Central memory CD4-positive, alpha-beta T cell (primary cell): ENCODE results near the gene TRIP6.

Source experiments
- DNase-seq: peaks from one replicate; pipeline ENCODE4 v3.0.0; 2022

Gene TRIP6

DNA sequence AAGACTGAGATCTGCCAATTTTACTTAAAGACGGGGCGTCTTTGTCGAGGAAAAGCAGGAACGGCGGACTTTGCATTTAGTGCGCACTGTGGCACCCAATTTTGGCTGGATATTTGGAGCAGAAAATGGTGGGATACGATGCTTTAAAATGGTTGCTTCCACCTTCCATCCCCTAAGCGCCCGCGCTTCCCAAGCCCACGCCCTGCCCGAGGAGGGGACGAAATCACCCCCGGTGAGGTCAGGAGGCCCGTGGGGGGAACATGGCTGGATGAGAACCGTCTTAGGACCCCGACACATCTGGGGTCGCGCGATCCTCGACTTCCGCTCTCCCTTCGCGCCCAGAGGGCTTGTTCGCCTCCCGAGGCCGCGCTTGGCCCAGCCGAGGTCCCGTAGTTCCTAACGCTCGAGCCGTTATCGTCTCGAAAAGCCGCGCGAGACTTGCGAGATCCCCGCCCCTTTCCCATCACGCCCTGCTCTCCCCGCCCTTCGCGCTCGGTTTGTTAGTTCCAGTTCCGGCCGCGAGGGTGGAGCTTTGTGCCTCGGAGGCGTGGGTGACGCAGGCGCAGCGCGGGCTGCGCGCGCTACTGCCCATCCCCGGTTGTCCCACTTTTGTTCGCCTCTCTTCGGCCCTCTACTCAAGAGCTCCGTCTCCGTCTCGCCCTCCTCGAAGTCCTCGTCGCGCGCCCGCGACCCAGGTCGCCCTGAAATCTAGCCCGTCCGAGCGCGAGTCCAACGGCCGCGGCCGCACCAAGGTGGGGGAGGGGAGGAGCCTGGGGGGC, 7.6 kb downstream of the TRIP6 start, which contains the start of gene SRRT:
Gene SRRT (plus strand): TSS at position 527 of the 779 bp plus-strand sequence. CDS start 488 bp downstream, outside the sequence.
- peak; percentile 98 for DNase-seq

DNA sequence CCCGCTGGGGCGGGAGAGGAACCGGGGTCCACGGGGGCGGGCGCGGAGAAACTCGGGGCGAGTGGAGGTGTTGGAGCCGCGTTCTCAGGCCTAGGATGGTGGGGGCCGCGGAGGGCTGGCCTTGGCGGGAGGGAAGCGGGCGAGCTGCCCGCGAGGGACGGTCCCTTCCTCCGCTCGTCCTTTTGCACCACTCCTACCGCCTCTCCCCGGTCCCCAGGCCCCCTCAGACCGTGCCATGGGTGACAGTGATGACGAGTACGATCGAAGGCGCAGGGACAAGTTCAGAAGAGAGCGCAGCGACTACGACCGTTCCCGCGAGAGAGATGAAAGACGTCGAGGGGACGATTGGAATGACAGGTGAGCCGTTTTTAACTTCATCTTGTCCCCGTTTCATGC, 8.2 kb downstream of the TRIP6 start:
- peak; percentile 26 for DNase-seq

DNA sequence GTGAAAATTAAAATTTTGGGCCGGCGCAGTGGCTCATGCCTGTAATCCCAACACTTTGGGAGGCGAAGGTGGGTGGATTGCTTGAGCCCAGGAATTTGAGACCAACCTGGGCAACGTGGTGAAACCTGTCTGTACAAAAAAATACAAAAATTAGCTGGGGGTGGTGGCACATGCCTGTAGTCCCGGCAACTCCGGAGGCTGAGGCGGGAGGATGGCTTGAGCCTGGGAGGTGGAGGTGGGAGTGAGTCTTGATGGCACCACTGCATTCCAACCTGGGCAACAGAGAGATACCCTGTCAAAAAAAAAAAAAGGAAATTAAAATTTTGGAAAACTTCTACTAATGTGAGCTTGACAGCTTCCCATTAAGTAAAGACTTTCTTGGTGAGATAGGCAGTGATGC, 10.8 kb downstream of the TRIP6 start:
- no peak for DNase-seq

DNA sequence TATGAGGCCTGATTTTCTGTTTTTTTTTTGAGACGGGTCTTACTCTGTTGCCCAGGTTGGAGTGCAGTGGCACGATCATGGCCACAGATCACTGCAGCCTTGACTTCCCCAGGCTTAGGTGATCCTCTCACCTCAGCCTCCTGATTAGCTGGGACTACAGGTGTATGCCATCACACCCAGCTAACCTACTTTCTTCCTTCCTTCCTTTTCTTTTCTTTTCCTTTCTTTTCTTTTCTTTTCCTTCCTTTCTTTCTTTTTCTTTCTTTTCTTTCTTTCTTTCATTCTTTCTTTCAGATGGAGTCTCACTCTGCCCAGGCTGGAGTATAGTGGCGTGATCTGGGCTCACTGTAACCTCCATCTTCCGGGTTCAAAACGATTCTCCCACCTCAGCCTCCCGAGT, 11.5 kb downstream of the TRIP6 start:
- DNase-seq = no peak

DNA sequence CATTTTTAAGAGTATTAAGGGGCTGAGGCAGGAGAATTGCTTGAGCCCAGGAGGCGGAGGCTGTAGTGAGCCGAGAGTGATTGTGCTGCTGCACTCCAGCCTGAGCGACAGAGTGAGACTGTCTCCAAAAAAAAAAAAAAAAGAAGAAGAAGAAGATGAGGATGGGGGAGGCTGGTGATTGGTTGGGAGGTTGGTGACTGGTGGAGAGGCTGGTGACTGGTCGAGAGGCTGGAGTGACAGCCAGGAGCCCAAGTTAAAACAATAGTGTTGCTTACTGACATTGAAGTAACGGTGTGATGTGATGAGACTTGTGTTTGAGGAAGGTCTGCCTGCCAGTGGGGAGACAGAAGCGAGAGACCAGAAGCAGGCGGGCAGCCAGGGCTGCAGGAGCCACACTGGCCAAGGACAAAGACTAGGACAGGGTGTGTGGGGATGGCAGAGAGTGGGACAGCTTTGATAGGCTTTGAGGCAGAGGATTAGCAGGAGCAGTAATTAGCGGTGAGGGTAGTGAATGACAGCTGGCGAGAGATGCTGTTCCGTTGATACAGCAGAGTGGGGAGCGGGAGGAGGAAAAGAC, 12.6 kb downstream of the TRIP6 start:
- no peak for DNase-seq

DNA sequence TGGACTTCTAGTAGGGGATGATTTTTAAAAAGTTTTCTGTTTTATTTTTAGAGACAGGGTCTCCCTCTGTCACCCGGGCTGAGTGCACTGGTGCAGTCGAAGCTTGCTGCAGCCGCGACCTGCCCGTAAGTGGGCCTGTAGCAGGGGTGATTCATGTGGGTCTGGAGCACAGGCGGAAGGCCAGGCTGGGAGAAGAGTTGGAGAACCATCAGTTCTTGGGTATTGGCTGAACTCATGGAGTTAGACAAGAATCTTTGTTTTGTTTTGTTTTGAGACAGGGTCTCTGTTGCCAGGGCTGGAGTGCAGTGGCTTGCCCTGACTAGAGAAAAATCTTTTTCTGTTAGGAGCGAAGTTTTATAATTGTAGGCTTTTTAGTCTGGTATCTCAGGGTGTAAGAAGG, 13.5 kb downstream of the TRIP6 start:
- no peak for DNase-seq

DNA sequence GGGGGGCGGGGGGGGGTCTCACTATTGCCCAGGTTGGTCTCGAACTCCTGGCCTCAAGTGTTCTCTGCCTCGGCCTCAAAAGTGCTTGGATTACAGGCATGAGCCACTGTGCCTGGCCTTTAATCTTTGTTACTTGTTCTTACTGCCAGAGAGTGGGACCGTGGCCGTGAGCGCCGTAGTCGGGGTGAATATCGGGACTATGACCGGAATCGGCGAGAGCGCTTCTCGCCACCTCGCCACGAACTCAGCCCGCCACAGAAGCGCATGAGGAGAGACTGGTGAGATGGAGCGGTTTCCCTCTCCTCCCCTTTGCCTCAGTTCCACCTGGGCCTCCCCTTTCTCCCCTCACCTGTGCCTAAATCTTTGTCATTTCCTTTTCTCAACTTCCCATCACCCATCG, 13.9 kb downstream of the TRIP6 start:
- no peak for DNase-seq

DNA sequence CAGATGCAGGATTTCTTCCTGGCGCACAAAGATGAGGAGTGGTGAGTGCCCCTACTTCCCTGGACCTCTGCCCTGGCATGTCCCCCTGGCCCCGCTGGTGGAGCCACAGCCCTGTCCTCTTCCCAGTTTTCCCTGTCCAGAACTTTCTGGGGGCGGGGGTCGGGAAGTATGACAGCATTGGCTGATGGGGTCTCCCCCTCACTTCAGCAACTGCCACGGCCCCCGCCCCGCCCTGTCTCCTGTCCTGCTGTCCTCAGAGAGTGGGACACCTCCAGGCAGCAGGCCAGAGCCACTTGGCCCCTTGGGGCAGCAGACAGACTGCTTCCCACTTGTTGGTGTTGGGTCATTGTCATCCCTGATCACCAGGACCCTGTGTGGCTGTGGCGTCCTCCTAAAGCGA, 15.0 kb downstream of the TRIP6 start:
- no peak for DNase-seq

DNA sequence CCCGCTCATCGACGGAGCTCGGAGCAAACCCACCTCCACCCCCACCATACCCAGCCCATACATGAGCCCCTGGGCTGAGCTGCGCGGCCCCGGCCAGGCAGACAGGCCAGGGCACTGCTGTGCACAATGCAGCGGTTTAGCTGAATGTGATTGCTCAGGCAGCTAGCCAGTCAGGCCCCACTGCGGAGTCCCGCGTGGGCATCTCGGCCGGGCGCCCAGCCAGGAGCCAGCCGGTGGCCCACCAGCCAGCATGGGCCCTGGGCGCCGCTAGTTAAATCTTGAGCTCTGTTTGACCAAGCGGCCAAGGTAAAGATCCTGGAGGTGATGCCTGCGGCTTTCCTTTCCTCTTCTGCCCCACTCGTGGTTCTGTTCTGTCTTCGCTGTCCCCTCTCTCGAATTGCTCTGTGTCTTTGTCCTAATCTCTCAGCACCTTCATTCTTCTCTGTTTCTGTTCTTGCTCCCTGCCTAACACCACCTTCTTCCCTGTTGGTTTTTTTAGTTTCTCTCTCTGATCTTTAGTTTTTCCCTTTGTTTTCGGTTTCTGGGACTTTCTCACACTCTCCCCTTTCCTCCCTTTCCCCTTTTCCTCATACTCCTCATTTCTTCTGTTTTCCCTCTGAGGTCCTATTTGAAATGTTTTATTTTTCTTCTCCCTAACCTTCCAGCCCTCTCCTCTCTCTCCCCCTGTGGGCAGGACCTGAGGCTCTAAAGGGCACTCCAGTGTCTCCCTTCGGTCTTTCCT, 15.8 kb downstream of the TRIP6 start:
- no peak for DNase-seq

DNA sequence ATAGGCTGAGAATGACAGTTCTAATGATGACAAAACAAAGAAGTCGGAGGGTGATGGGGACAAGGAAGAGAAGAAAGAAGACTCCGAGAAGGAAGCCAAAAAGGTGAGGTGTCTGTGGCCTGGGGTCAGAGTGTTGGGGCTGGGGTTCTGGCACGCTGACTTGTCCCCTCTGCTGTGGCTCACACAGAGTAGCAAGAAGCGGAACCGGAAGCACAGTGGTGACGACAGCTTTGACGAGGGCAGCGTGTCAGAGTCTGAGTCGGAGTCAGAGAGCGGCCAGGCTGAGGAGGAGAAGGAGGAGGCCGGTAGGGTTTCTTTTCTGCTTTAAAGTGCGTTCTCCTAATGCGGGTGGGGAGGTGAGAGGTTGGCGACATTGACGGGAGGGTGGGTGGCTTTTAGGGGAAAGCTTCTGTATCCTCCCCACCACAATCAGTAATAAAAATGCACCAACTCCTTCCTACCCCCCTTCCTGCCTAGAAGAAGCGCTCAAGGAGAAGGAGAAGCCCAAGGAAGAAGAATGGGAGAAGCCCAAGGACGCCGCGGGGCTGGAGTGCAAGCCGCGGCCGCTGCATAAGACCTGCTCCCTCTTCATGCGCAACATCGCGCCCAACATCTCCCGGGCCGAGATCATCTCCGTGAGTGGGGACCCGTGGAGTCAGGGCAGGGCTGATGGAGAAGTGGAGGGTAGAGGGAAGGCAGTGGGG, 17.7 kb downstream of the TRIP6 start:
- peak; percentile 63 for DNase-seq

DNA sequence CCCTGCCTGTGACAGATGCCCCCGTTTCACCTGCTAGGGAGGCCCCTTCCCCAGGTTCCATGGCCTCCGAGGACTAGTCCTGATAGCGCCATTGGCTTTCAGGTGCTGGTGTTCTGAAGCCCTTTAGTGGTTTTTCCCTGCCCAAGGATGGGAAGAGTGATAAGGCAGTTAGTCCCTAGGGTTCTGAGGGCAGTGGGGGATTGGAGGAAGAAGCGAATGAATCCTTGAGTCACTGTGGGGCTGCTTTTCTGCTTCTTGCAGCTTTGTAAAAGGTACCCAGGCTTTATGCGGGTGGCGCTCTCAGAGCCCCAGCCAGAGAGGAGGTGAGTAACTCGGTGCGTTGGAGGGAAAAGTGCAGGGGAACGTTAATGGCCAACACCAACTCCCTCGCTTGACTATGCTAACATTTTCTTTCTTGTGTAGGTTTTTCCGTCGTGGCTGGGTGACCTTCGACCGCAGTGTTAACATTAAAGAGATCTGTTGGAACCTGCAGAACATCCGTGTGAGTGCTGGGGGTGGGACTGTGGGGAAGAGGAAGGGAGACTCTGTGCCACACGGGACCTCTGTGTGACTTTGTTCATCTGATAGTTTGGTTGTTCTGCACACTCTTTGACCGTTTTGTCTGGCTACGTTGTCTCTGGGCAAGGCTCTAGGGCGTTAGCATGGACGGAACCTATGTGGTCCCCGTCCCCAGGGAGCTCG, 18.4 kb downstream of the TRIP6 start:
- DNase-seq = no peak

DNA sequence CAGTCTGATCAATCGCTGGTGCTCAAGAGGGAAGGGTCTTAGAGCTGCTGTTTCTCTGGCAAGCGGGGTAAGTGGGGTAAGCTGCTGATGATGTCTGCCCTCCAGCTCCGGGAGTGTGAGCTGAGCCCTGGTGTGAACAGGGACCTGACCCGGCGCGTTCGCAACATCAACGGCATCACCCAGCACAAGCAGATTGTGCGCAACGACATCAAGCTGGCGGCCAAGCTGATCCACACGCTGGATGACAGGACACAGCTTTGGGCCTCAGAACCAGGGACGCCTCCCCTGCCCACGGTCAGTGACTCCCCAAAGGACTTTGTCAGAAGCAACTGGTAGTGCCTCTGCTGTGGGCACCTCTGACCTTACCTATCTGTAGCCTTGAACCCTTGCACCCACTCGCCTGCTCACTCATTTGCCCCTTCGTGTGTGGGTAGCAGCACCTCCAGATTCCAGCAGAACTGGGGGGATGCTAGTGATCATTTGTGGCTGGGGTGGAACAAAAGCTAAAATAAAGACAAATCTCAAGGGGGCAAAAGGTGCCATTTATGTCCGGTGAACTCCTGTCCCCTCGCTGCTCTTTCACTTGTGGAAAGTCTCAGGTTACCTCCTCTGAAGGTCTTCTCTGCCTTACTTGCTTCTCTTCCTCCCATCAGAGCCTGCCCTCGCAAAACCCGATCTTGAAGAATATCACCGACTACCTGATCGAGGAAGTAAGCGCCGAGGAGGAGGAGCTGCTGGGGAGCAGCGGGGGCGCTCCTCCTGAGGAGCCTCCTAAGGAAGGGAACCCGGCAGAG, 19.2 kb downstream of the TRIP6 start:
- DNase-seq = no peak

DNA sequence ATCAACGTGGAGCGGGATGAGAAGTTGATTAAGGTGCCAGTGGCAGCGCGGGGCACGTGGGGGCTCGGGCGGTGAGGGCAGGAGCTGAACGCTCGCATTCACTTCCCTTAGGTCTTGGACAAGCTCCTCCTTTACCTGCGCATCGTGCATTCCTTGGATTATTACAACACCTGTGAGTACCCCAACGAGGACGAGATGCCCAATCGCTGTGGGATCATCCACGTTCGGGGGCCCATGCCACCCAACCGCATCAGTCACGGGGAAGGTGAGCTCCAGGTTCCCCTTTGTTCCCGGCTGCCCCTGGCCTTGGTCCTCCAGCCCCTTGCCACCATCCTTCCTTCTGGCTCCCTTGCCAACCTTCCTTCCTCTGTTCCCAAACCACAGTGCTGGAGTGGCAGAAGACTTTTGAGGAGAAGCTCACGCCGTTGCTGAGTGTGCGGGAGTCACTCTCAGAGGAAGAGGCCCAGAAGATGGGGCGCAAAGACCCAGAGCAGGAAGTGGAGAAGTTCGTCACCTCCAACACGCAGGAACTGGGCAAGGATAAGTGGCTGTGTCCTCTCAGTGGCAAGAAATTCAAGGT, 19.8 kb downstream of the TRIP6 start:
- DNase-seq = peak; percentile 33

DNA sequence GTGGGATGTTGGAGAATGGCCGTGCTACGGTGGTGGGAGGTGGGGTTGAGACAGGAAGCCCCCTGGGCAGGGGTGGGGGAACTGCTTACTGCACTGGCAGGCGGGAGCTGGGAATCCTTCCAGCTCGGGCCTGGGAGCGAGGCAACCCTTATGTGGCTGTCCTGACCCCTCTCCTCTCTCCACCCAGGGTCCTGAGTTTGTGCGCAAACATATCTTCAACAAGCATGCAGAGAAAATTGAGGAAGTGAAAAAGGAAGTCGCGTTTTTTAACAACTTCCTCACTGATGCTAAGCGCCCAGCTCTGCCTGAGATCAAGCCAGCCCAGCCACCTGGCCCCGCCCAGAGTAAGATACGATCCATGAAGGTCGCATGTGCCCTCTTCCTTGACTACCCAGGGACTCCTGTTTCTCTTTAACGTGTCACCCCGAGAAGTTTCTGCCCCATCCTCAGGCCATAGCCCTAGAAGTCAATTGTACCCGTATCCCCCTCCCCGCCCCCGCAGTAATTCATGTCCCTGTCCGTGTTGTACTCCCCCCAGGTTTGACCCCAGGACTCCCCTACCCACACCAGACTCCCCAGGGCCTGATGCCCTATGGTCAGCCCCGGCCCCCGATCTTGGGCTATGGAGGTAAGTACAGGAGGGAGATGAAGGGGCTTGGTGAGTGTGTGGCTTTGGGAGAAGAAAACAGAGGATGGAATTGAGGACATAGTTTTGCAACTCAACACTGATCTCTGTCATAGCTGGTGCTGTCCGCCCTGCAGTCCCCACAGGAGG, 20.5 kb downstream of the TRIP6 start:
- peak; percentile 69 for DNase-seq

DNA sequence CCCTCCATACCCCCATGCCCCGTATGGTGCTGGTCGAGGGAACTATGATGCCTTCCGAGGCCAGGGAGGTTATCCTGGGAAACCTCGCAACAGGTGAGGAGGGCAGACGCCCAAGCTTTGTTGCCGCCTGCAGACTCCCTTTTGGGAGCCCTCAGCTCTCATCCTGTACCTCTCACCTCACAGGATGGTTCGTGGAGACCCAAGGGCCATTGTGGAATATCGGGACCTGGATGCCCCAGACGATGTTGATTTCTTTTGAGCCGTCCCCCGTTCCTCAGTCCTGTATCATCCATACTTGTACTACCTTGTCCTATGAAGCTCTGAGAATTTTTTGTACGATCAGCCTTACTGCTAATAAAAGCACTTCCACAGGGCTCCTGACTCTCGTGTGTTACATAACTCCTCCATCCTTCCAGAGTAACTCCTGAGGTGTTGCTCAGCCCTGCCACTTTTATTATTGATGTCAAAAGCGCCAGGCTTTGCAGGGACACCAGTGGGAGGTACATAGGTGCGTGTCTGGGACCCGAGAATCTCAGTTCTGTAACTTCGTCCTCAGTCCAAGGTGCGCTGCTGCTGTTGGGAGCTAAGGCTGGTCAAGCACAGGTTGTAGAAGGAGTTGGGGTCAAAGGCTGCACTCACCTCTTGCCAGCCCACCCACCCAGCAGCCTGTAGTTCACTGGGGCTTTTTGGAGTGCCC, 21.3 kb downstream of the TRIP6 start:
- no peak for DNase-seq

DNA sequence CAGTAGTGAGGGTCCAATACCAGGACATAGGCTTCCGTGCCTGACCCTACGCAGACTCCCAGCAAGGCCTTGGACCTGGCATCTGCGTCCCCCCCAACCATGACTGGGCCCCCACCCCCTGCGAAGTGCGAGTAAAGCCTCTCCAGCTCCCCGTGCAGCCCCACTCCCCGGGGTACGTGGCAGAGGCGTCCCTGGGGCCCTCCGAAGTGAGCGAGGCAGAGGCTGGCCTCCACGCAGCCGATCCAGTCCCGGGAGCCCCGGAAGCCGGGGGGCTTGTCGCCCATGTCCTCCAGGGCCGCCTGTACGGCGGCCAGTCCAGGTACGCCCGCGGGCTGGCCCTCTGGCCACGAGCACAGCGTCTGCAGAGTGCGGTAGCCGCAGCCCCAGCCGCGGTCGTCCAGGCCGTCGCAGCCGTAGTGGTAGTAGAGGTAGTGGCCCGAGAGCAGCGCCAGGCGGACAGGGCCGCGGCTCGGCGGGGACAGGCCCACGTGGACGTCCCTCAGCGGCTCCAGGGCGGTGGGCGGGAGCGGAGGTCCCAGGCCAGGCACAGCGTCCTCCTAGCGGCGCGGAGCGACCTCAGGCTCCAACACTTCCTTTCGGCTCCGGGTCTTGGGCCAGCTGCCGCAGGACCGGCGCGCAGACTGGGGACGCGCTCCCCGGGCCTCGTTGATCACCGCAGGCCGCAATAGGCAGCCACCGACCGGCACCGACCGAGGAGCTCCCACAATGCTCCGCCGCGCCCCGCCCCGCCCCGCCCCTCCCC, 22.0 kb downstream of the TRIP6 start, which contains the start of gene UFSP1:
Gene UFSP1 (minus strand): TSS at position 728 of the 763 bp plus-strand sequence. CDS start 444 bp downstream, at position 284.
- no peak for DNase-seq

DNA sequence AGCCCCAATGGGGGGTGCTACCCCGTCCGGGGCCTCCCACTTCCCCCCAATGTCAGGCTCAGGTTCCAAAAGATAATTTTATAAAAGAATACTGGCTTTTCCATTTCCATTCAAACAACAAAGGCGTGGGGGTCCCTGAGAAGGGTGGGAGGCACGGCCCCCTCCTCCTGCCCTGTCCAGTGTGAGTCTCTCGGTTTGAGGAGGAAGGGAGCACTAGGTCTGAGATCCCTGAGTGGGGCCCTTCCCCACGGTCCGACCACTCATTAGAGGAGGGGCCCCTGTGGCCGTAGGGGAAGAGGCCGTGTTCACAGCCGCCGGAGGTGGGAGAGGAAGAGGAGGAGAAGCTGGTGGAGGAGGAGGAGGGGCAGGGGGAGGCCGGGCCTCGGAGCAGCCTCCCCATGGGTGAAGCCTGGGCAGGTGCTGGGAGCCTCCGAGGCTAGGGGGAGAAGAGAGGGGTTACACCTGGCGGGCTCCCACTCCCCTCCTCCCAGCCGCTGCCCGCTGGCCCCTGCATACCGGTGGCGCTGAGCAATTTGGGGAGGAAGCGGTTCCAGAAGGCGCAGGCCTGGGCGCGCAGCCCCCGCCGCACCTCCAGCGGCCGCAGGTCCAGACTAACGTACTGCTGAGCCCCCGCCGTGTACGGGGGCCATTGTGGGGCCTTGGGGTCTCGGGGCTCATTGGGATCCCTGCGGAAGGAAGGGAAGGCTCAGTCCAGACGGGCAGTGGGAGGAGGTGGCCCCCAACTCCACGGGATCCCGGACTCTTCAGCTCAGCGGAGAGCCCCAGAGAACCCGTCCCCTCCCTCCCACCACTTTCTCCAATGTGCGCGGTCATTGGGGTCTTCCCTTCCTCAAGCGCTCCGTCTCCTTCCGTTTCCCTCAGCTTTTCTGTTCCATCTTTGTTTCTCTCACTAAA, 23.7 kb downstream of the TRIP6 start:
- no peak for DNase-seq
